HG03025 (cell line): ENCODE data around the gene GPC1.
"Not testable (repeated sequence)": the region's sequence is repeated elsewhere in the genome, so short reads cannot be mapped to it uniquely, and the experiment has no call there.

Experiments
- ATAC-seq: cut with Tn5 transposase; IDR thresholded peaks from one replicate; pipeline ENCODE4 v1.9.1; 2021; ENCODE audit warnings: mild to moderate bottlenecking, moderate library complexity; ENCODE audit not compliant: unreplicated experiment, low FRiP score

GPC1 gene

DNA sequence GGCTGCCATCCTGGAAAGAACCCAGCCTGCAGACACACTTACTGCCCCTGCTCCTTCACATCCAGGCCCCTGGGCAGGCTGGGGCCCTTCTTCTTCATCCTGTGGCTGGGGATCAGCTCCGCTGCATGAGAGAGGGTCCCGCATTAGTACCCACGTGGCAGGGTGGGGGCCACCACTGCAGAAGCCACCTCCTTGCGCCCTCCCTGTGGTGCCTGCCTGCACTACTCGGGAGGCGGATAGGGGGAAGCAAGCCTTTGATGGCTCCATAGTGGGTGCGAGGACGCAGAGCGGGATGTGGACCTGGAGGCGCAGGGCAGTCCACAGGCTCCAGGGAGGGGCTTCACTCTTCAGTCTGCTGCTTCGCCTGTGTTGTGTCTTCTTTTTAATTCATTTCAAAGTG is 46.7 kb downstream of the GPC1 start:
- no peak for ATAC-seq

DNA sequence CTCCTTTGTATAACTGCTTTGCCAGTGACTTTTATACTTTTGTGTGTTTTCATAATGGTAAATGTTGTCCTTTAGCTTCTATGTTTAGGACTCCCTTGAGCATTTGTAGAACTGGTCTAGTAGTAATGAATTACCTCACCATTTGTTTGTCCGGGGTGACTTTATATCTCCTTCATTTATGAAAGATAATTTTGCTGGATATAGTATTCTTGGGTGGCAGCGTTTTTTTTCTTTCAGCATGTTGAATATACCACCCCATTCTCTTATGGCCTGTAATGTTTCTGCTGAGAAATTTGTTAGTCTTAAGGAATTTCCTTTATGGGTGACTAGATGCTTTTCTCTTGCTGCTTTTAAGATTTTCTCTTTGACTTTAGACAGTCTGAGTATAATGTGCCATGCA is 56.0 kb downstream of the GPC1 start:
- no peak for ATAC-seq

DNA sequence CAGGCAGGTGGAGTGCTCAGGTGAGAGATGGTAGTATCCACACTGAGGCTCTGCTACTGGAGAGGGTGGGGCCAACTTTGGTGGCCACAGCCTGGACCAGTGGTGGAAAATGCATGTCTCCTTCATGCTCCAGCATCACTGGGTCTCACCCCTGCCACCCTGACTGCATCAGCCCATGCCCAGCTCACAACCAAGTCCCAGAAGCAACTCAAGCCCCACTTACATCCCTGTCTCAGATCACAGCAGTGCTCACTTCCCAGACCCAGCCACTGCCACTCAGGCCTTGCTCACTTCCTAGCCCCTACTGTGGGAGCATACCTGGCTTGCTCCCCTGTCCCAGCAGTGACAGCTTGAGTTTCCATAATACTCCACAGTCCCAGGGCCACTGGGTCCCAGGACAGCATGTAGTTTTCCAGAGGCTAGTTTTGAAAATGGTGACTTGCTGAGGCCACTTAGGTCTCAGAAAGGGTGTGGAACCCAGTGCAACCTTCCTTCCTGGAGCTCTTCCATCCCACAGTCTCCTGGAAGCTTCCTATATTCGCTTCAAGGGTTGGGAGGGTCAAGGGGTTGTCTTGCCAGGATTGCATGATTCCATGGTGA is 58.8 kb downstream of the GPC1 start:
- ATAC-seq = no peak

DNA sequence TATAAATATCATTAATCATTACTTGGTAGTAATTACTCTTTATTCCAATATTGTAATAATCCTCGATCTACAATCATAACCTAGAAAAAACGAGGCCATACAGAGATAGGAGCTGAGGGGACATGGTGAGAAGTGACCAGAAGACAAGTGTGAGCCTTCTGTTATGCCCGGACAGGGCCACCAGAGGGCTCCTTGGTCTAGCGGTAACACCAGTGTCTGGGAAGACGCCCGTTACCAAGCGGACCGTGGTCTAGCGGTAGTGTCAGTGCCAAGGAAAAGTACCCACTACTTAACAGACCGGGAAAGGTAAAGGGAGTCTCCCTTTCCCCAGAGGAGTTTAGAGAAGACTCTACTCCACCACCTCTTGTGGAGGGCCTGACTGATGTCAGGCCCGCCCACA is 59.5 kb downstream of the GPC1 start:
- not testable (repeated sequence) for ATAC-seq

DNA sequence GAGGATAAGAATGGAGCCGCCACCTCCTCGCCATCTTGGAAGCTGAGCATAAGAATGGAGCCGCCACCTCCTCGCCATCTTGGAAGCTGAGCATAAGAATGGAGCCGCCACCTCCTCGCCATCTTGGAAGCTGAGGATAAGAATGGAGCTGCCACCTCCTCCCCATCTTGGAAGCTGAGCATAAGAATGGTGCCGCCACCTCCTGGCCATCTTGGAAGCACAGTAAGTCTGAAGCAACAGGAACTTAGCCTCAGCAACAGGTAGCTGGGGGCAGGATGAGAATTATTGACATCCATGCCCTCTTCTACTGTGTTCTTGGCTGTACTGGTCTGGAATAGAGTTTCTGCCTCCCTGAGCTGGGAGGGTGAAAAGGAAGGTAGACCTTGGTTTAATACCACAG is 61.6 kb downstream of the GPC1 start:
- not testable (repeated sequence) for ATAC-seq

DNA sequence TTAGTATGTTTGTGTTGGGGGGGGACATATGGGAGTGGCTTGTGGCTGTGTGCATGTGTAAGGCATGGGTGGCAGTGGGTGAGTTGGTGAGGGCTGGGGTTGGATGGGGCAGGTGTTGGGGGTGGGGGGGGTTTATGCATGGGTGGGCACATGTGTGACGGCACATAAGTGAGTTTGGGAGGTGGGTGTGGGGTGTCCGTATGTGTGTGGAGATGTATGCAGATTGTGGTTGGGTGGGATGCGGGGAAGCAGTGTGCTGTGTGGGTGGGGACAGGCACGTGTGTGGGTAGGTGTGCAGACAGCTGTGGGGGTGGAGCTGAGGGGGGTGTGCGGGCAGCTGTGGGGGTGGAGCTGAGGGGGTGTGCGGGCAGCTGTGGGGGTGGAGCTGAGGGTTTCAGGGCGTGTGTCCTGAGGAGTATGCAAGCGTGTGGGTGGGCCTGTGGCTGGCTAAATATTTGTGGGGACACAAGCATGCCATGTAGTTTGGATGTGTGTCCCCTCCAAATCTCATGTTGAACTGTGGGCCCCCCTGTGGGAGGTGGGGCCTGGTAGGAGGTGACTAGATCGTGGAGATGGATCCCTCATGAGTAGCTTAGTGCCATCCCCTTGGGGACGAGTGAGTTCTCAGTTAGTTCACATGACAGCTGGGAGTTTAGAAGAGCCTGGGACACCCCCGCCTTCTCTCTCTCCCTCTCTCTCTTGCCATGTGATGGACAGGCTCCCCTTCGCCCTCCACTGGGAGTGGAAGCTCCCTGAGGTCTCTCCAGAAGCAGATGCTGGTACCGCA is 62.9 kb downstream of the GPC1 start:
- no peak for ATAC-seq

DNA sequence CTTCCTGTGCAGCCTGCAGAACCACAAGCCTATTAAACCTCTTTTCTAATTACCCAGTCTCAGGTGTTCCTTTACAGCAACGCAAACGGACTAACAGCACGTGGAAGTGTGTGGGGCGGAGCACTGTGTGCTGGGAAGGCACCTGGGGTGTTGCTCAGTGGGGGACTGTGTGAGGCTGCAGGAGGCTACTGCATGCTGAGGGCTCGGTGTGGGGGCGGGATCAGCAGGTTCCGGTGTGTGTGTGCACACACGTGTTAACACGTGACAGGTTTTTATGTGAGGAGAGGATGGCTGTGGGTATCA is 63.4 kb downstream of the GPC1 start:
- no peak for ATAC-seq

DNA sequence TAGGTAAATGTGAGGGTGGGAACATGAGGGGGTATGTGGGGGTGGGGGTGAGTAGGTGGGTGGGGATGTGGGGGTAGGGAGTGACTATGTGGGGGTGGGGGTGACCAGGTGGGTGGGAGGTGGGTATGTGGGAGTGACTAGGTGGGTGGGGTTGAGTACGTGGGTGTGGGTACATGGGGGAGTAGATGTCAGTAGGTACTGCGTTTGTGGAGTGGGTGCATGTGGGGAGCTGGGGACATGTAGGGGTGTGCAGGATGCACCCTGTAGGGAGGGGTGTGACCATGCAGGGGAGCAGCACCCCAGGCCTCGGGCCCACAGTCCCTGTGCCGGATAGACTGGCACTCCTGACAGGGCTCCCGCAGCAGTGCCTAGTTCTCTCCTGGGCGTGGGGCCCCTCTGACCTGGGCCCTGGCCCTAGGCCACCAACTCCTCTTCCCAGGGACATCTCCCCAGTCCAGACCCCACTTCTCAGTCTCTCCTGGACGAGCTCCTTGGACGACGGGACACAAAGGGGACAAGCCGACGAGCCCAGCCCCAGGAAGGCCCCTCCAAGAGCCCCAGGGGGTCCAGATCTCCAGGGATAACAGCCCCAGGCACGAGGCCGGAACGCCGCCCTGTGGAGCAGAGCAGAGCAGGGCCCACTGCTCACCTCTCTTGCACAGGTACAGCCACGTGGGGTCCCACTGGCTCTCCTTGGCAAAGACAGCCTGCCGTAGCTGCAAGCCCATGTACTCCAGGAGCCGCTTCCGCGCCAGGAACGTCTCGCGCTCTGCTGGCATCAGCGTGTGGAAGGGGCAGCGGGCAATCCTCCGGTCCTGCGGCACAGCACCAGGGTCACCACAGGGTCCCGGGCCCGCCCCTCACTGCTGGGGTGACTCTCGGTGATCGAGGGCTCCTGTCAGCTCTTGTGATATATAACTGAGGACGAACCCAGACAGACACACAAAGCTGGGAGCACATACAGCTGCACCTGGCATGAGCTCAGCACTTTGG is 64.1 kb downstream of the GPC1 start:
- ATAC-seq = no peak

DNA sequence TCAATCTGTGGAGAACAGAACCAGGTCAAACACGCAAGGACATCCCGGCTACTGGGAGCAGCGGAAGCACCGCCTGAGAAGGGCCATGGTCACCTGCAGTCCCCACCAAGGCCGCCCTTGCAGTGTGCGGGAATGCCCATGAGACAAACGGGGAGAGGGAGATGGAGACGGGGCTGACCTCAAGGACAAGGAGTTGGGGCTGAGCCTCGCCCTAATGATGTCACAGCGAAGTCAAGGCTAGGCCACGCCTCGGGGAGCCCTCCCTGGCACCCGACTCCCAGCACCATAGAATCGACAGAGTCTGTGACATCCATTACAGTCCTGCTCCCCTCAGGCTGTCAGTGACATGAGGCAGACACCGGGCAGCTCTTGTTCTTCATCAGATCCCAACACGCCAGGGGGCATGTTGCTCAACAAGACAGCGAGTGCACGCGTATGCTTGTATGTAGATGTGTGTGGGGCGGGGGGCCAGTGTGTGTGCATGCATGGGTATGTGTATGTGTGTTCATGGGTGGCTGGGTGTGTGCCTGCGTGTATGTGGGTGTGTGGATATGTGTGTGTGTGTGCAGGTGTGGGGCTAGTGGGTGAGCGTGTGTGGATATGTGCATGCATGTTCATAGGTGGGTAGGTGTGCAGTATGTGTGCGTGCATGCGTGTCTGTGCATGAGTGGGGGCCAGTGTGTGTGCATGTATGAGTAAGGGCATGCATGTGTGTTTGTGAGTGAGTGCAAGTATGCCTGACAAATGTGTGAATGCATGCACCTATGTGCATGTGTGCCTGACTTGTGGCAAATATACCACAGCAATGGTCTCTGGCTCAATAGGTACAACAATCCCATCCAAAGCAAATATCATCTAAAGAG is 65.3 kb downstream of the GPC1 start:
- ATAC-seq = no peak

DNA sequence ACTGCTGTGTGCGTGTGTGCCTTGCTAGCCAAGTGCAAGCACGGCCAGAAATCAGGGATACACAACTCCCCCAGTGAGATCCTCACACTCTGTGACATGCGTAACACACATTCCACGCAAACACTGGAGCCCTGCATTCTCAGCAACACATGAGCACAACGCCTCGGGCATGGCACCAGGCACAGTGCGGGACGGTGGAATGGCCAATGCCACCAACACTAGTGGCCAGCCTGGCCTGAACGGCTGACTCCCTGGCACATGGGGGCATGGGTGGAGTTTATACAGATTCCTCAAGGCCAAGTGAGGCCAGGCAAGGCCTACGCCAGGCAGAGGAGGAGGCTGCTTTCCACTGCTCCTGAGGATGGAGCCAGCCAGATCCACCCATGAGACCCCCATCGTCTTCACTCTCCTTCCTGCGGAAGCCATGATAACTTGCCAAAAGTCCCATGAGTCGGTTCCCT is 66.1 kb downstream of the GPC1 start:
- ATAC-seq = no peak

DNA sequence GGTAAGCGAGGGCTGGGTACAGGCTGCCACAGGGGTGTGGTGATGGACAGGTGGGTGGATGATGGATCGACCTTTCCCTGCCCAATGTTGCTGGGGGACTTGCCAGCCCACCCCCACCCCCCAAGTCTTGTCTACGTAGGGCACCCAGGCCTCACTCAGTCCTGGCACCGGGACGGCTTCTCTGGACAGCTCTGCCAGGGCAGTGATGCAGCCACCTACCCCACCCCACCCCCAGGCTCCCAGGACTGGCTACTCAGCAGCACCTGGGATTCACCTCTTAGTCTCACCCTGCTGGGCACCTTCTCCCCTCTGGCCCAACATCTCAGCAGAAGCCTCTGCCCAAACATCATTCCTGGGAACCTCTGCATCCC is 66.6 kb downstream of the GPC1 start:
- ATAC-seq = no peak

DNA sequence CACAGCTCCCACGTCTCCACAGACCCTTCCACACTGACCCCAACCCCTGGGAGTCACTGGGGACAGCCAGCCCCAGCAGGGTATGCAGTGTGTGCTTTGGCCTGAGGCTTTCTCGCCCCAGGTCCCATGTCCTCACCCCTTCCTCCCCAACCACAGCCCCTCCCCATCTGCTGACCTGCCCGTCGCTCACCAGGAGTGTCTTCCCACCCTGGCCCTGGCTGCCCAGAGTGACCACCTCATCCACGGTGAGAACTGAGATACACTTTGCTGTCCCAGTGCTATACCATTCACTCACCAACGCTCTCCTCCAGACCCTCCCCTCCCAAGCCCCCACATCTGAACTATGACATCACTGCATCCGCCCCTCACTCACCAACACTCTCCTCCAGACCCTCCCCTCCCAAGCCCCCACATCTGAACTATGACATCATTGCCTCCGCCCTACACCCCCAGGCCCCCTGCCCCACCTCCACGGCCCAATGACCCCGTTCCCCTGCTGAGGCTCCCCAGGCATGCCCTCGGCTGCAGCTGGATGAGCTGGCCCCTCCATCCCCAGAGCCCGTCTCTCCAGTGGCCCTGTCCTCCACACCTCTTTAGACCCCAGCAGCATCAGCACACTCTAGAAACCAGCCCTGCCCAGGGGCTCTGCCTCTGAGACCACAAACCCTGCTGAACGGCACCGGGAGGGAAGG is 67.1 kb downstream of the GPC1 start:
- no peak for ATAC-seq

DNA sequence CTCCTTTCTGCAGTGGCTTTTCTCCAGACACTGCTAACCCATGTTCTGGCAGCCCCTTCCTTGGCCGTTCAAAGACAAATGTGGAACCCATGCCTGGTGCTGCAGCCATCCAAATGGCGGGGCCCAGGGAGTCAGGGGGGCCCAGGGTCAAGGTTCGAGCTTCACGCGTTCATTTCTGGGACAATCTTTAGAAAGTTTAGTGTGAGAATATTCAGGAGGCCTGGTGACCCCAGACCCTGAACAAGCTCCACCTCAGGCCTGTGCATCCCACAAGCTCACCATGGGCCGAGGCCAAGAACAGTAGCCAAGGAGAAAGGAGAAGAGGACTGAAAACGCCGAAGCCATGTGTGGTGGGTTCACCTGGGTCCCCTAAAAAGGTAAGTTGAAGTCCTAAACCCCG is 67.9 kb downstream of the GPC1 start:
- no peak for ATAC-seq

DNA sequence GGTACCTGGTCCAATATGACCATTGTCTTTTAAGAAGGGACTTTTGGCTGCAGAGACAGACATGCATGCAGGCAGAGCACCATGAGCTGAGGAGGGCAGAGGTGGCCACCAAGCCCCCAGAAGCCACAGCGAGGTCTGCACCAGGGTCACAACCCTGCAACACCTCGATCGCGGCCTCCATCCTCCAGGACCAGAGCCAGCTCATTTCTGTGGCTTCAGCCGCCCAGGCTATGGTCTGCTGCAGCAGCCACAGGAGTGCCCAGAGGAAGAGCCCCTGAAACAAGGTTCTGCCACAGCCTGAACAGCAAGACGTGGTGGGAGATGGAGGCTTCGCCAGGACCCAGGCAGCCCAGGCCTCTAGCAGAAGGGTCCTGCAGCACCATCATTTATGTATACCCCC is 68.4 kb downstream of the GPC1 start:
- ATAC-seq = no peak

DNA sequence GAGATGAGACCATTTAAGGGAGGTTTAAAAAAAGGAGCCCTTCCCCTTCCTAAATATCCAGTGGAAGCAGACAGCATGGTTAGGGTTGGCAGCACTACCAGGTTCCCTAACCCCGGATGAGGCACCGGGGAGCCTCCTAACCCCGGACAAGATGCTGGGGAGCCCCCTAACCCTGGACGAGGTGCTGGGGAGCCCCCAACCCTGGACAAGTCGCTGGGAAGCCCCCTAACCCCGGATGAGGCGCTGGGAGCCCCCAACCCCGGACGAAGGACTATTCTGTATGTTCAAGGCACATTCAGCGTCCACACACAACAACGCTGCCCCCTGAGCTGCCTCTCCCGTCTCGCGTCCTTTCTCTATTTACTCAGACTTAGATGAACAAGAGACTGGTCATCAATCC is 70.4 kb downstream of the GPC1 start:
- no peak for ATAC-seq

DNA sequence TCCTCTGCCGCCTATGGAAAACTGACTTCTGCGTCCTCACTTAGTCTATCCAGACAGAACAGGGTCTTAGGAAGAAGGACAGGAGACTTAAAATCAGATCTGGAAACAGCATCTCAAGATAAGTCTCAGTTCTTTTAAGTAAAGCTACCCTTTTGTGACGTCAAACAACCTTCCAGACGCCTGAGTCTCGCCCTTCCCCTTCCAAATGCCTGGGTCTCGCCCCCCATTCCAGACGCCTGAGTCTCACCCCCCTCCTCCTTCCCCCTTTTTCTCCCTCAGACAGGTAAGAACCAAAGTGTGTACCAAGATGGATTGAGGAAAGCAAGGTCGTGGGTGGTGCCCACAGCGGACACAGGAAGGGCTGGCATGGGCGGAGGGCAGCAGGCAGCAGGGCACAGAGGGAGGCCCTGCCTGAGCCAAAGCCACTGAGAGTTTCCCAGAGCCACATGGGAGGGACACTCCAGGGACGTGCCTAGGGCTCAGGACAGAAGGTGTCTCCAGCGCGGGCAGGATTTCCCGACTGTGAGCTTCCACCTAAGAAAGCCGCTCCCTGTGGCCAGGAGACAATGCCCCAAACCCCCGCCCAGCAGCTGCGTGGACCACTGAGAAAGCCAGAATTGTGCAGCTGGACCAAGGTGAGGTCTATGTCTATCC is 71.1 kb downstream of the GPC1 start:
- no peak for ATAC-seq

DNA sequence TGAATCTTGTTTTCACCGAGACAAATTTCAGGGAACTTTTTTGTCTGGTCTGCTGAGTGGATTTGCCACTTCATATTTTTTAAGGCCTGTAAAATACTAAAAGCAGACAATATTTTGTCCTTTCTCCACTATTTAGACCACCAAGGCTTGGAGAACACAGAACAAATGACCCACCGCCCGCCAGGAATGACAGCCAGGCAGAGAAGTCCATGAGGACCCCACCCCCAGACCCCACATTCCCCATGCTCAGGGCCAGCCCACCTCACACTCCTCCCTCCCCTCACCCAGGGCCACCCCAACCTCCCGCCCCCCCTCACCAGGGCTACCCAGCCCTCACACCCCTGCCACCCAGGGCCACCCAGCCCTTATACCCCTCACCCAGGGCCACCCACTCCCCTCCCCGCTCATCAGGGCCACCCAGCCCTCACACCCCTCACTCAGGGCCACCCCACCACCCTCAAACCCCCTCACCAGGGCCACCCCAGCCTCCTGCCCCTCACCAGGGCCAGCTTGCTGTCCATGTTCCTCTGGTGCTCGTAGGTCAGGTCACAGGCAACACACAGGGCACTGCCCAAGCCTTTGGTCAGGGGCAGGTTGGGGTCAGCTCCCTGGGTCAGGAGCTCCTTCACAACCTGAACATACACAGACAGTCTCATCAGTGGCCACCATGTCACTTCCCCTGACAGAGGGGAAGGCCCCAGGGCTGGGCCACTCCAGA is 71.8 kb downstream of the GPC1 start:
- ATAC-seq = no peak

DNA sequence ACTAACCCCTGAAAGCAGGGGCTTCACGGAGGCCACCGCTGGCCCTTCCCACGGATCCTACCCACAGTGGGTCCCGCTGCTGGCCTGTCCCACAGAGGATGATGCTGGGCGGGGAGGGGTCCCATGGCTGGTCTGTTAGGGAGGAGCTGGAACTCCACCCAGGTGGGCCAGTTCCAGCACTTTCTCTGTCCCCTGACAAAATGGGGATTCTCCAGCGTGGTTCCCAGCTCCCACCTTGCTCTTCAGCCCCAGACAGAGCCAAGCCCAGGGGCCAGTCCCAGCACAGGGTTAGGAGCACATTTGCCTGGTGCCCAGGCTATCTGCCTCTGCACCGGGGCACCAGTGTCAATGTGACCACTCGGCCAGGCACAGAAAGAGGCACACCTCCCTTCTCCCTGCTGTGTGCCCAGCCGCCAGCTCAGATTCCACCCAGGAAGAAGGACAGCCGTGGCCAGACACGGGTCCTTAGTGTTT is 72.4 kb downstream of the GPC1 start:
- no peak for ATAC-seq
